OCI-LY7 (cell line): ENCODE data around the gene LPCAT1. TPM values are rescaled to one million over a fixed set of nuclear protein-coding genes. Genes with fewer than 3 reads are reported as not detected.

Experiments
- BruUV-seq: library from RNA; stranded (reverse); fragments of 400-500 nt; replicated peaks from 2 replicates; lab custom pipeline; 2021; lab: Mats Ljungman, UMichigan
- CTCF ChIA-PET: fragments of 300-600 bp; sonication (Branson Sonifier 250); formaldehyde crosslinking; loops from one replicate; lab custom pipeline; 2022; ENCODE audit warnings: antibody characterized with exemption; ENCODE audit not compliant: unreplicated experiment; lab: Charles Lee
- POLR2A ChIA-PET: fragments of 300-600 bp; sonication (Branson Sonifier 250); formaldehyde crosslinking; loops from one replicate; lab custom pipeline; 2022; ENCODE audit warnings: antibody characterized with exemption; lab: Charles Lee
- DNase-seq: peaks from one replicate; pipeline ENCODE4 v3.0.0-alpha.2; 2015; ENCODE audit warnings: low spot score
- H2AFZ ChIP-seq: fragments of 200-600 bp; sonication (generic), shearing (Covaris generic); 2 replicates; pipeline ENCODE4 v1.6.1; 2014; ENCODE audit warnings: mild to moderate bottlenecking, antibody characterized with exemption, low read length, moderate library complexity
- H3K27ac ChIP-seq: fragments of 200-600 bp; sonication (generic); 2 replicates; pipeline ENCODE4 v1.5.1; 2014; ENCODE audit warnings: mixed run types, low read depth, mild to moderate bottlenecking, moderate library complexity, low read length, inconsistent platforms; ENCODE audit not compliant: poor library complexity, severe bottlenecking
- H3K36me3 ChIP-seq: fragments of 200-600 bp; sonication (generic); 2 replicates; pipeline ENCODE4 v1.6.1; 2014; ENCODE audit warnings: mild to moderate bottlenecking, antibody characterized with exemption, low read length, moderate library complexity, mixed read lengths; ENCODE audit not compliant: insufficient read depth
- H3K4me1 ChIP-seq: fragments of 200-600 bp; sonication (generic); 2 replicates; pipeline ENCODE4 v1.5.1; 2014; ENCODE audit warnings: mild to moderate bottlenecking, low read length; ENCODE audit not compliant: insufficient read depth, poor library complexity, severe bottlenecking
- H3K4me2 ChIP-seq: fragments of 200-600 bp; sonication (generic); 2 replicates; pipeline ENCODE4 v1.6.1; 2014; ENCODE audit warnings: mild to moderate bottlenecking, low read length
- H3K4me3 ChIP-seq: fragments of 200-600 bp; sonication (generic); 2 replicates; pipeline ENCODE4 v1.5.1; 2014; ENCODE audit warnings: mild to moderate bottlenecking, low read depth, low read length; ENCODE audit not compliant: poor library complexity, severe bottlenecking
- H3K79me2 ChIP-seq: fragments of 200-600 bp; sonication (generic); 2 replicates; pipeline ENCODE4 v1.6.1; 2016; ENCODE audit warnings: low read depth, mild to moderate bottlenecking, low read length, moderate library complexity, mixed read lengths; ENCODE audit not compliant: insufficient read depth
- H3K9me2 ChIP-seq: fragments of 200-600 bp; sonication (generic); 2 replicates; pipeline ENCODE4 v1.6.1; 2016; ENCODE audit warnings: mild to moderate bottlenecking, low read length, mixed read lengths; ENCODE audit not compliant: insufficient read depth
- H3K9me3 ChIP-seq: fragments of 200-600 bp; sonication (generic); 2 replicates; pipeline ENCODE4 v1.6.1; 2014; ENCODE audit warnings: mild to moderate bottlenecking, mixed run types, low read length, mixed read lengths
- H4K20me1 ChIP-seq: fragments of 200-600 bp; sonication (generic); 2 replicates; pipeline ENCODE4 v1.6.1; 2014; ENCODE audit warnings: mild to moderate bottlenecking, antibody characterized with exemption, low read length, moderate library complexity, mixed read lengths; ENCODE audit not compliant: insufficient read depth
- EZH2phosphoT487 ChIP-seq: fragments of 200-600 bp; sonication (generic); IDR thresholded peaks from 2 replicates; pipeline ENCODE4 v1.6.1; 2018; ENCODE audit warnings: low read depth, borderline replicate concordance, mild to moderate bottlenecking, mixed run types, antibody characterized with exemption, low read length, moderate library complexity, mixed read lengths
- intact Hi-C: fragments of 100-400 bp; cut with micrococcal nuclease; formaldehyde crosslinking; loops from one replicate; pipeline ENCODE4 v1.10.0; 2022; ENCODE audit not compliant: unreplicated experiment
- total RNA-seq, 2 experiments: library from RNA; depleted of rRNA in 1 of 2; stranded (reverse); fragments of >200 nt in 1 of 2; shearing (Covaris generic) in 1 of 2; gene quantifications; 2 replicates each; pipeline ENCODE4 v1.2.3, GENCODE V29; 2014 to 2022
- TF ChIP-seq, protein P1 (sequence below): fragments of 200-600 bp; sonication (generic); conservative IDR thresholded peaks from 2 replicates; pipeline ENCODE4 v1.5.1; 2014; ENCODE audit warnings: mild to moderate bottlenecking, antibody characterized with exemption, low read length, moderate library complexity, mixed read lengths

LPCAT1 gene
- total RNA-seq, 2 experiments from 2014 or later: 47.7 to 63.6 TPM

DNA sequence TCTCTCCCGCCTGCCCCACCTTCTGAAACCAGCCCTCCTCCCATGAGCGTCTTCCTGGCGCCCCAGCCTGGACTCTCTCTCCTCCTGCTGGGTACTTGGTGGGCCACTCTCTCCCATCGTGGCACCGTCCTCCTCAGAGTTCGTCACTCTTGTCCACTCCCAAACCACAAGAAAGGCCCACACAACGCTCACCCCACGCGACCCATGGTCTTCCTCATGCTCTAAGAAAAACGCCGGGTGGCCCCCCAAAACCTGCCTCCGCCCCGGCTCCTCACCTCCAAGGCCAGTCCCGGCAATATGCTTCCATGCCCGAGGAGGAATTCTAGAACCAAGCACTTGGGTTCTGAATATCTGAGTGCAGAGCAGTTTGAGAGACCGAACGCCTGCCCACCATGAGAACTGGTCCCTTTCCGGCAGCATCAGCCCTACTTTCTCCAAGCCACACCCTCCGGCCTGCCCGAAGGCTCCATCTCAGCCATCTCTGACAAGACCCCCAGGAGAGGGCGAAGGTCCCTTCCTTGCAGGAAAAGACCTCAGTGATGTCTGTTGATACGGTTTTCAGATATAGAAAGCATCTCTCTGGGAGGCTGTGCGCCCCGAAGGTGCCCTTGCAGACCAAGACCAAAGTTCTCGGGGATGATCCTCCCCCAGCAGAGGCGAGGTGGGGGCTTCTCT is 93.5 kb downstream of the LPCAT1 start:
- no peak for DNase-seq
- no peaks in the 10 kb centered on the region for H3K4me1 ChIP-seq
- intact Hi-C loops: no loop called here
- H3K4me3 ChIP-seq: no peak overlapping the region
- POLR2A ChIA-PET: interaction anchor here (0.5 kb wide), 1 partner anchor 104 kb away, joined by 3 read pairs; no protein-coding TSS in a partner anchor
- H3K9me3 ChIP-seq: peaks cover 21% of the 10 kb centered on the region; the same call in 1 of the 2 replicates
- CTCF ChIA-PET: no interaction called here
- no peak overlapping the region for H2AFZ ChIP-seq
- H3K79me2 ChIP-seq: no peaks in the 10 kb centered on the region
- H3K36me3 ChIP-seq: no peaks in the 10 kb centered on the region
- no peaks in the 10 kb centered on the region for H4K20me1 ChIP-seq
- H3K9me2 ChIP-seq: no peaks in the 10 kb centered on the region
- H3K4me2 ChIP-seq: no peak overlapping the region
- no peak for TF ChIP-seq EZH2phosphoT487
- TF ChIP-seq, protein P1, sequence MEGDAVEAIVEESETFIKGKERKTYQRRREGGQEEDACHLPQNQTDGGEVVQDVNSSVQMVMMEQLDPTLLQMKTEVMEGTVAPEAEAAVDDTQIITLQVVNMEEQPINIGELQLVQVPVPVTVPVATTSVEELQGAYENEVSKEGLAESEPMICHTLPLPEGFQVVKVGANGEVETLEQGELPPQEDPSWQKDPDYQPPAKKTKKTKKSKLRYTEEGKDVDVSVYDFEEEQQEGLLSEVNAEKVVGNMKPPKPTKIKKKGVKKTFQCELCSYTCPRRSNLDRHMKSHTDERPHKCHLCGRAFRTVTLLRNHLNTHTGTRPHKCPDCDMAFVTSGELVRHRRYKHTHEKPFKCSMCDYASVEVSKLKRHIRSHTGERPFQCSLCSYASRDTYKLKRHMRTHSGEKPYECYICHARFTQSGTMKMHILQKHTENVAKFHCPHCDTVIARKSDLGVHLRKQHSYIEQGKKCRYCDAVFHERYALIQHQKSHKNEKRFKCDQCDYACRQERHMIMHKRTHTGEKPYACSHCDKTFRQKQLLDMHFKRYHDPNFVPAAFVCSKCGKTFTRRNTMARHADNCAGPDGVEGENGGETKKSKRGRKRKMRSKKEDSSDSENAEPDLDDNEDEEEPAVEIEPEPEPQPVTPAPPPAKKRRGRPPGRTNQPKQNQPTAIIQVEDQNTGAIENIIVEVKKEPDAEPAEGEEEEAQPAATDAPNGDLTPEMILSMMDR: no peak
- H3K27ac ChIP-seq: no peak overlapping the region
- BruUV-seq: no TSS peak

DNA sequence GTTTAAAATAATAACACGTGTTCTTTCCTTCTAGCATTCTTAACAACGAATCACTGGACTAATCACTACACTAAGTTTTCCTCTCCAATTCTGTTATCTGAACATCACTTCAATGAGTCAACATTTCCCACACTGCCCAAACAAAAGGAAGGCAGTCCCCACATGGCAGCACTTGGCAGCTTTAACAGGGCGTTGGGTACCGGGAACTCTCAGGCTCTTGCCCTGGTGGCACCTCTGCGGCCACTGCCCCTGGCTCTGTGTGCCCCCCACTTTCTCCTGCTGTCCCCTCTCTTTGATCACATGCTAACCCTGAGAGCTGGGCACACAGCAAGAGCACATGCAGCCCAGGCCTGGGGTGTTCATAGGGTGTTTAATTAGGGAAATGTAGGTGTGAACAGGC is 94.3 kb downstream of the LPCAT1 start:
- no peak overlapping the region for H3K4me2 ChIP-seq
- H4K20me1 ChIP-seq: no peaks in the 10 kb centered on the region
- no peak overlapping the region for H3K4me3 ChIP-seq
- H3K4me1 ChIP-seq: no peaks in the 10 kb centered on the region
- no peaks in the 10 kb centered on the region for H3K79me2 ChIP-seq
- DNase-seq: no peak
- BruUV-seq: no TSS peak
- TF ChIP-seq, protein P1: no peak
- TF ChIP-seq EZH2phosphoT487: no peak
- H3K9me2 ChIP-seq: no peaks in the 10 kb centered on the region
- no peak overlapping the region for H3K27ac ChIP-seq
- no peak overlapping the region for H2AFZ ChIP-seq
- ChIA-PET CTCF (no interaction called here), POLR2A (no interaction called here)
- no peaks in the 10 kb centered on the region for H3K36me3 ChIP-seq
- intact Hi-C loops: no loop called here
- H3K9me3 ChIP-seq: peaks cover 21% of the 10 kb centered on the region; the same call in 1 of the 2 replicates

DNA sequence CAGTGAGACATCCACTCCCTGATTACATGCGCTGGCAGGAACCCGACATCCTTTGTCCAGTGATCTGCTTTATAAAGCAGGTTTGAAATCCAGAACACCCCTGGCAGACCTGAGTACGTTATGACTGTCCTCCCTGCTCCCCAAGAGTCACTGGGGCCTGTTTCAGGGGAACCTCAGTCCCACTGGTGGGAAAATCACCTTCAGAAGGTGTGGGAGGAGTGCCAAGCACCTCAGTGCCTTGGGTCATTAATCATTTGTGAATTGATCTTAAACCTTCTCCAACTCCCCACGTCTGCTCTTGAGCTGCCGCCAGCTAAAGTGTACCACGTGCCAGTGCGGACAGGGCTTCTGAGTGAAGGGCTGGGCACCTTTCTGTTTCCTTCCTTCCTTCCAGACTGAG is 94.7 kb downstream of the LPCAT1 start:
- H2AFZ ChIP-seq: no peak overlapping the region
- DNase-seq: no peak
- H3K9me2 ChIP-seq: no peaks in the 10 kb centered on the region
- H3K9me3 ChIP-seq: peaks cover 21% of the 10 kb centered on the region; the same call in 1 of the 2 replicates
- TF ChIP-seq, protein P1: no peak
- no peak for TF ChIP-seq EZH2phosphoT487
- BruUV-seq: no TSS peak
- intact Hi-C loops: no loop called here
- H3K4me3 ChIP-seq: no peak overlapping the region
- H4K20me1 ChIP-seq: no peaks in the 10 kb centered on the region
- H3K79me2 ChIP-seq: no peaks in the 10 kb centered on the region
- CTCF ChIA-PET: no interaction called here
- H3K36me3 ChIP-seq: no peaks in the 10 kb centered on the region
- H3K4me2 ChIP-seq: no peak overlapping the region
- H3K27ac ChIP-seq: no peak overlapping the region
- POLR2A ChIA-PET: no interaction called here
- no peaks in the 10 kb centered on the region for H3K4me1 ChIP-seq
